Panc1 (cell line): Measurements from ENCODE around the gene EFCAB8. TPM values are rescaled to one million over a fixed set of nuclear protein-coding genes. Genes with fewer than 3 reads are reported as not detected.

Experiments used
- ATAC-seq: fragments of 200-7000 bp; cut with Tn5 transposase; 2 replicates; pipeline ENCODE4 v1.9.1; 2020; ENCODE audit warnings: mild to moderate bottlenecking, moderate library complexity
- BruUV-seq: library from RNA; stranded (reverse); fragments of 400-500 nt; replicated peaks from 2 replicates; lab custom pipeline; 2021; lab: Mats Ljungman, UMichigan
- CTCF ChIA-PET: fragments of 300-600 bp; sonication (Branson Sonifier 250); formaldehyde crosslinking; loops from one replicate; lab custom pipeline; 2022; ENCODE audit warnings: antibody characterized with exemption; lab: Charles Lee
- POLR2A ChIA-PET: fragments of 300-600 bp; sonication (Branson Sonifier 250); formaldehyde crosslinking; loops from one replicate; lab custom pipeline; 2022; ENCODE audit warnings: antibody characterized with exemption; lab: Charles Lee
- DNase-seq: peaks from one replicate; pipeline ENCODE4 v3.0.0-alpha.2; 2010; ENCODE audit warnings: low read depth, low spot score
- H3K27ac ChIP-seq: 2 replicates; pipeline ENCODE4 v1.5.1; 2011; ENCODE audit warnings: mild to moderate bottlenecking, low read length, inconsistent platforms
- H3K27me3 ChIP-seq: fragments of 200-500 bp; sonication (Bioruptor generic); 2 replicates; pipeline ENCODE4 v1.6.0; 2014; ENCODE audit warnings: low read length, inconsistent platforms; ENCODE audit not compliant: control insufficient read depth, insufficient read depth
- H3K36me3 ChIP-seq: fragments of 200-500 bp; sonication (Bioruptor generic); 2 replicates; pipeline ENCODE4 v1.5.1; 2014; ENCODE audit warnings: inconsistent platforms, mild to moderate bottlenecking, low read length, moderate library complexity; ENCODE audit not compliant: control insufficient read depth, insufficient read depth
- H3K4me1 ChIP-seq: 2 replicates; pipeline ENCODE4 v1.5.1; 2011; ENCODE audit warnings: inconsistent platforms, mild to moderate bottlenecking, low read length, moderate library complexity; ENCODE audit not compliant: control insufficient read depth, insufficient read depth
- H3K4me3 ChIP-seq, 2 experiments: 2 replicates each; pipeline ENCODE4 v1.5.1; 2011 to 2012; ENCODE audit warnings: low read depth in 2 of 2, low read length in 2 of 2, mild to moderate bottlenecking in 2 of 2, inconsistent platforms in 1 of 2, moderate library complexity in 1 of 2
- H3K9me3 ChIP-seq: fragments of 200-500 bp; sonication (Bioruptor generic); 2 replicates; pipeline ENCODE4 v1.5.1; 2014; ENCODE audit warnings: low read depth, mild to moderate bottlenecking, inconsistent platforms, low read length, moderate library complexity; ENCODE audit not compliant: control insufficient read depth, insufficient read depth
- CTCF ChIP-seq: fragments of 450-650 bp; IDR thresholded peaks from 2 replicates; pipeline ENCODE4 v1.5.1; 2017; ENCODE audit warnings: mild to moderate bottlenecking
- POLR2AphosphoS5 ChIP-seq: IDR thresholded peaks from 2 replicates; pipeline ENCODE4 v1.6.1; 2012; ENCODE audit warnings: mild to moderate bottlenecking, low read depth, low read length, moderate library complexity
- SIN3A ChIP-seq: IDR thresholded peaks from 2 replicates; pipeline ENCODE4 v1.6.1; 2012; ENCODE audit warnings: low read depth, mild to moderate bottlenecking, low read length, moderate library complexity, borderline replicate concordance; ENCODE audit not compliant: insufficient read depth
- TCF7L2 ChIP-seq: IDR thresholded peaks from 2 replicates; pipeline ENCODE4 v1.6.1; 2011; ENCODE audit warnings: mild to moderate bottlenecking, low read depth, low read length, inconsistent platforms
- in situ Hi-C: cut with HindIII; loops from 2 replicates; pipeline ENCODE4 v1.10.0; 2016; ENCODE audit warnings: low sequenced_read_pairs, low pct_unique_long_range_greater_than_20kb
- intact Hi-C: fragments of 100-400 bp; cut with micrococcal nuclease; formaldehyde crosslinking; loops from one replicate; pipeline ENCODE4 v1.10.0; 2022; ENCODE audit not compliant: unreplicated experiment
- total RNA-seq: library from RNA; stranded (reverse); gene quantifications from one replicate; pipeline ENCODE4 v1.2.1, GENCODE V29; 2021; ENCODE audit not compliant: unreplicated experiment
- TF ChIP-seq, protein P1 (sequence below), 2 experiments: IDR thresholded peaks; 2 replicates each; pipeline ENCODE4 v1.6.1; 2011 to 2012; ENCODE audit warnings: low read depth in 2 of 2, control low read depth in 1 of 2, low read length in 1 of 2, mild to moderate bottlenecking in 1 of 2, moderate library complexity in 1 of 2; ENCODE audit not compliant: insufficient read depth in 1 of 2

The EFCAB8 gene
- total RNA-seq, 1 experiment from 2014 or later = 1.1 TPM

GRCh38 chr20:32980131-32980941, 121.6 kb downstream of the EFCAB8 start:
- Histone ChIP-seq H3K9me3 (no peaks in the 10 kb centered on the region), H3K36me3 (no peaks in the 10 kb centered on the region), H3K4me1 (no peaks in the 10 kb centered on the region), H3K27me3 (no peaks in the 10 kb centered on the region), H3K27ac (no peak overlapping the region), H3K4me3 (no peak overlapping the region)
- no TSS peak for BruUV-seq
- ChIA-PET POLR2A (no interaction called here), CTCF (no interaction called here)
- DNase-seq (no peak), ATAC-seq (no peak)
- no peak for TF ChIP-seq TCF7L2
- TF ChIP-seq, protein P1, sequence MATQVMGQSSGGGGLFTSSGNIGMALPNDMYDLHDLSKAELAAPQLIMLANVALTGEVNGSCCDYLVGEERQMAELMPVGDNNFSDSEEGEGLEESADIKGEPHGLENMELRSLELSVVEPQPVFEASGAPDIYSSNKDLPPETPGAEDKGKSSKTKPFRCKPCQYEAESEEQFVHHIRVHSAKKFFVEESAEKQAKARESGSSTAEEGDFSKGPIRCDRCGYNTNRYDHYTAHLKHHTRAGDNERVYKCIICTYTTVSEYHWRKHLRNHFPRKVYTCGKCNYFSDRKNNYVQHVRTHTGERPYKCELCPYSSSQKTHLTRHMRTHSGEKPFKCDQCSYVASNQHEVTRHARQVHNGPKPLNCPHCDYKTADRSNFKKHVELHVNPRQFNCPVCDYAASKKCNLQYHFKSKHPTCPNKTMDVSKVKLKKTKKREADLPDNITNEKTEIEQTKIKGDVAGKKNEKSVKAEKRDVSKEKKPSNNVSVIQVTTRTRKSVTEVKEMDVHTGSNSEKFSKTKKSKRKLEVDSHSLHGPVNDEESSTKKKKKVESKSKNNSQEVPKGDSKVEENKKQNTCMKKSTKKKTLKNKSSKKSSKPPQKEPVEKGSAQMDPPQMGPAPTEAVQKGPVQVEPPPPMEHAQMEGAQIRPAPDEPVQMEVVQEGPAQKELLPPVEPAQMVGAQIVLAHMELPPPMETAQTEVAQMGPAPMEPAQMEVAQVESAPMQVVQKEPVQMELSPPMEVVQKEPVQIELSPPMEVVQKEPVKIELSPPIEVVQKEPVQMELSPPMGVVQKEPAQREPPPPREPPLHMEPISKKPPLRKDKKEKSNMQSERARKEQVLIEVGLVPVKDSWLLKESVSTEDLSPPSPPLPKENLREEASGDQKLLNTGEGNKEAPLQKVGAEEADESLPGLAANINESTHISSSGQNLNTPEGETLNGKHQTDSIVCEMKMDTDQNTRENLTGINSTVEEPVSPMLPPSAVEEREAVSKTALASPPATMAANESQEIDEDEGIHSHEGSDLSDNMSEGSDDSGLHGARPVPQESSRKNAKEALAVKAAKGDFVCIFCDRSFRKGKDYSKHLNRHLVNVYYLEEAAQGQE (IDR thresholded peaks at IDR 0.05; ENCODE audit: insufficient read depth in 1 of 2, low read depth in 2 of 2, low read length in 1 of 2) = no peak
- no peak for TF ChIP-seq POLR2AphosphoS5
- no peak for TF ChIP-seq CTCF
- no peak for TF ChIP-seq SIN3A
- in situ Hi-C loops = no loop called here
- intact Hi-C loops = no loop called here

DNA sequence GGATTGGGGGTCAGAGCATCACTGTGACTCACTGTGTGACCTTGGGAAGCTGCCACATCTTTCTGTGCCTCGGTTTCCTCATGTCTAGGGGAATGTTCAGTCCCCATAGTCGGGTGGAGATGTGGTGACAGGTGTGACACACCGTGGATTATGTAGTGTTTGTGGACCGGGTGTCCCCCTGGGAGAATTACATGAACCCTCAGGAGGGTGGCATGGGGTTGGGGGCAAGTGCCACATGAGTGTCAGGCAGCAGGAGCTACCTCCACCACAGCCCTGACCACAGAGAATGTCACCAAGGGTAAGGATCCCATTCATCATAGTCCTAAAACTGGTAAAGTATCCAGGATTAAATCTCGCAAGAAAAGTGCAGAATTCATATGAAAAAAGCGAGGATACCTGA, 122.3 kb downstream of the EFCAB8 start:
- POLR2A ChIA-PET = no interaction called here
- no peak for ATAC-seq
- Histone ChIP-seq H3K27me3 (no peaks in the 10 kb centered on the region), H3K27ac (no peak overlapping the region), H3K4me1 (no peaks in the 10 kb centered on the region), H3K4me3 (no peak overlapping the region), H3K9me3 (no peaks in the 10 kb centered on the region), H3K36me3 (no peaks in the 10 kb centered on the region)
- no TSS peak for BruUV-seq
- in situ Hi-C loops (no loop called here), intact Hi-C loops (no loop called here)
- DNase-seq = no peak
- TF ChIP-seq, protein P1 (IDR thresholded peaks at IDR 0.05; ENCODE audit: insufficient read depth in 1 of 2, low read depth in 2 of 2, low read length in 1 of 2) = no peak
- no peak for TF ChIP-seq SIN3A
- TF ChIP-seq CTCF = no peak
- CTCF ChIA-PET = no interaction called here
